GM23338 (cell line): ENCODE results near the gene GPATCH8. TPM values are rescaled to one million over a fixed set of nuclear protein-coding genes. Genes with fewer than 3 reads are reported as not detected.

Experiments
- ATAC-seq: fragments of 200-7000 bp; cut with Tn5 transposase; 3 replicates; pipeline ENCODE4 v1.9.1; 2020
- DNase-seq: peaks from one replicate; pipeline ENCODE4 v3.0.0-alpha.2; 2015; ENCODE audit warnings: low spot score
- H2AFZ ChIP-seq: fragments of 200-600 bp; sonication (generic); 2 replicates; pipeline ENCODE4 v1.8.0; 2016; ENCODE audit warnings: antibody characterized with exemption, mild to moderate bottlenecking, moderate library complexity
- H3F3A ChIP-seq: fragments of 200-600 bp; sonication (generic); replicated peaks from 2 replicates; pipeline ENCODE4 v1.8.0; 2017; ENCODE audit warnings: antibody characterized with exemption, mixed run types, low read depth
- H3K27ac ChIP-seq: fragments of 200-600 bp; sonication (generic); 2 replicates; pipeline ENCODE4 v1.6.1; 2016; ENCODE audit warnings: low read depth
- H3K27me3 ChIP-seq: fragments of 200-600 bp; sonication (generic); 2 replicates; pipeline ENCODE4 v1.8.0; 2016; ENCODE audit warnings: mild to moderate bottlenecking, mixed run types, moderate library complexity; ENCODE audit not compliant: insufficient read depth
- H3K36me3 ChIP-seq: fragments of 200-600 bp; sonication (generic); 2 replicates; pipeline ENCODE4 v1.8.0; 2016; ENCODE audit warnings: mild to moderate bottlenecking; ENCODE audit not compliant: insufficient read depth
- H3K4me1 ChIP-seq: fragments of 200-600 bp; sonication (generic); 2 replicates; pipeline ENCODE4 v1.8.0; 2016; ENCODE audit warnings: mild to moderate bottlenecking, moderate library complexity; ENCODE audit not compliant: insufficient read depth
- H3K4me2 ChIP-seq: fragments of 200-600 bp; sonication (generic); 2 replicates; pipeline ENCODE4 v1.7.1; 2017; ENCODE audit warnings: mixed run types
- H3K4me3 ChIP-seq: fragments of 200-600 bp; sonication (generic); 2 replicates; pipeline ENCODE4 v1.6.1; 2016; ENCODE audit warnings: mixed run types
- H3K79me2 ChIP-seq: fragments of 200-600 bp; sonication (generic); replicated peaks from 2 replicates; pipeline ENCODE4 v1.8.0; 2017; ENCODE audit warnings: mild to moderate bottlenecking; ENCODE audit not compliant: insufficient read depth
- H3K9me2 ChIP-seq: fragments of 200-600 bp; sonication (generic); 2 replicates; pipeline ENCODE4 v1.8.0; 2017; ENCODE audit not compliant: insufficient read depth
- H4K20me1 ChIP-seq: fragments of 200-600 bp; sonication (generic); replicated peaks from 2 replicates; pipeline ENCODE4 v1.8.0; 2017; ENCODE audit warnings: mild to moderate bottlenecking; ENCODE audit not compliant: insufficient read depth
- H3K27ac Mint-ChIP-seq: 2 replicates; pipeline ENCODE4 v1.8.0; 2020; ENCODE audit warnings: inconsistent platforms, mild to moderate bottlenecking, moderate library complexity, mixed read lengths
- H3K27me3 Mint-ChIP-seq: 3 replicates; pipeline ENCODE4 v1.8.0; 2022; ENCODE audit warnings: low read depth, mild to moderate bottlenecking, moderate library complexity, mixed read lengths, inconsistent platforms; ENCODE audit not compliant: insufficient read depth, poor library complexity
- H3K36me3 Mint-ChIP-seq: 3 replicates; pipeline ENCODE4 v1.8.0; 2021; ENCODE audit warnings: low read depth, mild to moderate bottlenecking, inconsistent platforms, moderate library complexity, mixed read lengths
- H3K4me1 Mint-ChIP-seq: 3 replicates; pipeline ENCODE4 v1.8.0; 2020; ENCODE audit warnings: mild to moderate bottlenecking, inconsistent platforms, mixed read lengths
- H3K4me3 Mint-ChIP-seq: 3 replicates; pipeline ENCODE4 v1.8.0; 2021; ENCODE audit warnings: moderate library complexity, mild to moderate bottlenecking, inconsistent platforms, mixed read lengths
- H3K9me3 Mint-ChIP-seq: 3 replicates; pipeline ENCODE4 v1.8.0; 2020; ENCODE audit warnings: moderate library complexity, mild to moderate bottlenecking, inconsistent platforms, mixed read lengths
- CREB1 ChIP-seq: fragments of 250-450 bp; sonication (Bioruptor Pico); IDR thresholded peaks from 2 replicates; pipeline ENCODE4 v1.5.0; 2020; ENCODE audit warnings: low read depth, mild to moderate bottlenecking, moderate library complexity
- EZH2 ChIP-seq: fragments of 200-600 bp; sonication (generic); IDR thresholded peaks from one replicate; pipeline ENCODE4 v1.8.0; 2017; ENCODE audit warnings: antibody characterized with exemption, mild to moderate bottlenecking, low read depth; ENCODE audit not compliant: unreplicated experiment
- NANOG ChIP-seq: IDR thresholded peaks from 2 replicates; pipeline ENCODE4 v1.6.1; 2016; ENCODE audit warnings: antibody characterized with exemption, borderline replicate concordance
- POLR2AphosphoS5 ChIP-seq: IDR thresholded peaks from 2 replicates; pipeline ENCODE4 v1.6.1; 2016; ENCODE audit warnings: antibody characterized with exemption, low read depth
- STAT1 ChIP-seq: IDR thresholded peaks from one replicate; pipeline ENCODE4 v1.6.1; 2016; ENCODE audit warnings: antibody characterized with exemption; ENCODE audit not compliant: unreplicated experiment
- ZNF462 ChIP-seq: fragments of 250-450 bp; sonication (Bioruptor Pico); IDR thresholded peaks from 2 replicates; pipeline ENCODE4 v1.5.0; 2020; ENCODE audit warnings: mild to moderate bottlenecking, moderate library complexity
- polyA plus RNA-seq: library from polyadenylated mRNA; unstranded; fragments of >200 nt; fragmentation: Nextera tagmentation; extraction: Ambion mirVana; gene quantifications from 2 replicates; pipeline ENCODE4 v1.2.1, GENCODE V29; 2016
- total RNA-seq: library from RNA; depleted of rRNA; stranded (reverse); fragments of >200 nt; shearing (Covaris generic); gene quantifications from 2 replicates; pipeline ENCODE4 v1.2.3, GENCODE V29; 2014
- TF ChIP-seq, protein P1 (sequence below): IDR thresholded peaks from one replicate; pipeline ENCODE4 v1.6.1; 2018; ENCODE audit warnings: antibody characterized with exemption; ENCODE audit not compliant: unreplicated experiment

The GPATCH8 gene
- total and polyA plus RNA-seq, 2 experiments from 2014 or later, result 44.4 to 76.5 TPM

- Histone ChIP-seq H3K4me1 (peaks cover 4% of the 10 kb centered on the region; the same call in 1 of the 2 replicates), H3K36me3 (no peaks in the 10 kb centered on the region), H3K79me2 (no peaks in the 10 kb centered on the region), H3K27ac (no peak overlapping the region), H3K4me3 (no peak overlapping the region), H3F3A (peaks cover 7% of the 10 kb centered on the region; the same call in 1 of the 2 replicates), H3K4me2 (no peak overlapping the region), H4K20me1 (no peaks in the 10 kb centered on the region), H2AFZ (no peak overlapping the region), H3K27me3 (peaks cover 12% of the 10 kb centered on the region; the same call in 1 of the 2 replicates), H3K9me2 (no peaks in the 10 kb centered on the region)
- H3K9me3 Mint-ChIP-seq, result peaks cover 30% of the 10 kb centered on the region
- no peak for TF ChIP-seq CREB1 (CRISPR knock-in tag)
- no peak for TF ChIP-seq NANOG
- peaks cover 9% of the 10 kb centered on the region; the same call in 2 of the 3 replicates for H3K36me3 Mint-ChIP-seq
- peaks cover 9% of the 10 kb centered on the region for H3K4me1 Mint-ChIP-seq
- no peak overlapping the region for H3K27ac Mint-ChIP-seq
- no peak for ATAC-seq
- no peak overlapping the region for H3K4me3 Mint-ChIP-seq
- DNase-seq, result no peak
- H3K27me3 Mint-ChIP-seq, result peaks cover 12% of the 10 kb centered on the region
Observed at GRCh38 chr17:44529864-44530263, 26.7 kb upstream of the GPATCH8 start.

DNA sequence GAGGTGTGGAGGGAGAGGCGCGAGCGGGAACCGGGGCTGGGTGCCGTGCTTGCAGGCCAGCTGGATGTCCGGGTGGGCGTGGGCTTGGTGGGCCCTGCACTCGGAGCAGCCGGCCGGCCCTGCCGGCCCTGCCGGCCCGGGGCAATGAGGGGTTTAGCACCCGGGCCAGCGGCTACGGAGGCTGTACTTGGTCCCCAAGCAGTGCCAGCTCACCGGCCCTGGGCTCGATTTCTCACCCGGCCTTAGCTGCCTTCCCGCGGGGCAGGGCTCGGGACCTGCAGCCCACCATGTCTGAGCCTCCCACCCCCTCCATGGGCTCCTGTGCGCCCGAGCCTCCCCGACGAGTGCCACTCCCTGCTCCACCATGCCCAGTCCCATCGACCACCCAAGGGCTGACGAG is 24.7 kb upstream of the GPATCH8 start:
- Histone ChIP-seq H4K20me1 (no peaks in the 10 kb centered on the region), H3K79me2 (no peaks in the 10 kb centered on the region), H3K27me3 (peaks cover 3% of the 10 kb centered on the region; the same call in 1 of the 2 replicates), H3K4me2 (no peak overlapping the region), H3F3A (0 out of 2 replicates have a peak, but pooled peaks cover 4% of the 10 kb centered on the region), H3K9me2 (no peaks in the 10 kb centered on the region), H3K27ac (no peak overlapping the region), H3K4me3 (no peak overlapping the region), H3K36me3 (no peaks in the 10 kb centered on the region), H3K4me1 (no peaks in the 10 kb centered on the region), H2AFZ (no peak overlapping the region)
- no peak for TF ChIP-seq CREB1 (CRISPR knock-in tag)
- TF ChIP-seq EZH2, result no peak
- TF ChIP-seq NANOG, result no peak
- TF ChIP-seq STAT1, result no peak
- TF ChIP-seq, protein P1, sequence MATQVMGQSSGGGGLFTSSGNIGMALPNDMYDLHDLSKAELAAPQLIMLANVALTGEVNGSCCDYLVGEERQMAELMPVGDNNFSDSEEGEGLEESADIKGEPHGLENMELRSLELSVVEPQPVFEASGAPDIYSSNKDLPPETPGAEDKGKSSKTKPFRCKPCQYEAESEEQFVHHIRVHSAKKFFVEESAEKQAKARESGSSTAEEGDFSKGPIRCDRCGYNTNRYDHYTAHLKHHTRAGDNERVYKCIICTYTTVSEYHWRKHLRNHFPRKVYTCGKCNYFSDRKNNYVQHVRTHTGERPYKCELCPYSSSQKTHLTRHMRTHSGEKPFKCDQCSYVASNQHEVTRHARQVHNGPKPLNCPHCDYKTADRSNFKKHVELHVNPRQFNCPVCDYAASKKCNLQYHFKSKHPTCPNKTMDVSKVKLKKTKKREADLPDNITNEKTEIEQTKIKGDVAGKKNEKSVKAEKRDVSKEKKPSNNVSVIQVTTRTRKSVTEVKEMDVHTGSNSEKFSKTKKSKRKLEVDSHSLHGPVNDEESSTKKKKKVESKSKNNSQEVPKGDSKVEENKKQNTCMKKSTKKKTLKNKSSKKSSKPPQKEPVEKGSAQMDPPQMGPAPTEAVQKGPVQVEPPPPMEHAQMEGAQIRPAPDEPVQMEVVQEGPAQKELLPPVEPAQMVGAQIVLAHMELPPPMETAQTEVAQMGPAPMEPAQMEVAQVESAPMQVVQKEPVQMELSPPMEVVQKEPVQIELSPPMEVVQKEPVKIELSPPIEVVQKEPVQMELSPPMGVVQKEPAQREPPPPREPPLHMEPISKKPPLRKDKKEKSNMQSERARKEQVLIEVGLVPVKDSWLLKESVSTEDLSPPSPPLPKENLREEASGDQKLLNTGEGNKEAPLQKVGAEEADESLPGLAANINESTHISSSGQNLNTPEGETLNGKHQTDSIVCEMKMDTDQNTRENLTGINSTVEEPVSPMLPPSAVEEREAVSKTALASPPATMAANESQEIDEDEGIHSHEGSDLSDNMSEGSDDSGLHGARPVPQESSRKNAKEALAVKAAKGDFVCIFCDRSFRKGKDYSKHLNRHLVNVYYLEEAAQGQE, result no peak
- TF ChIP-seq ZNF462, result no peak
- TF ChIP-seq POLR2AphosphoS5, result no peak
- no peak overlapping the region for H3K27ac Mint-ChIP-seq
- peaks cover 4% of the 10 kb centered on the region for H3K27me3 Mint-ChIP-seq
- H3K4me3 Mint-ChIP-seq, result no peak overlapping the region
- peaks cover 36% of the 10 kb centered on the region for H3K9me3 Mint-ChIP-seq
- peaks cover 14% of the 10 kb centered on the region for H3K36me3 Mint-ChIP-seq
- peaks cover 2% of the 10 kb centered on the region; the same call in 1 of the 3 replicates for H3K4me1 Mint-ChIP-seq
- DNase-seq, result no peak
- ATAC-seq, result no peak
